SK-N-MC (cell line): ENCODE results near the gene ZNF783.

Experiments
- DNase-seq: peaks from one replicate; pipeline ENCODE4 v3.0.0-alpha.2; 2011; ENCODE audit warnings: low read depth, low spot score
- H3K27ac ChIP-seq: fragments of 200-600 bp; sonication (generic); 2 replicates; pipeline ENCODE4 v1.5.1; 2016; ENCODE audit warnings: mixed run types
- H3K36me3 ChIP-seq: fragments of 200-600 bp; sonication (generic); 2 replicates; pipeline ENCODE4 v1.6.1; 2017; ENCODE audit warnings: antibody characterized with exemption, low read length, mixed read lengths; ENCODE audit not compliant: insufficient read depth
- H3K4me3 ChIP-seq: fragments of 200-600 bp; sonication (generic); 2 replicates; pipeline ENCODE4 v1.5.1; 2016
- H3K9ac ChIP-seq: fragments of 200-600 bp; sonication (generic); 2 replicates; pipeline ENCODE4 v1.8.0; 2017; ENCODE audit warnings: mixed run types, mixed read lengths; ENCODE audit not compliant: insufficient read length
- H3K9me3 ChIP-seq: fragments of 200-600 bp; sonication (generic); 2 replicates; pipeline ENCODE4 v1.6.1; 2017; ENCODE audit warnings: low read depth, mild to moderate bottlenecking, antibody characterized with exemption, low read length, moderate library complexity, mixed read lengths
- EZH2 ChIP-seq: fragments of 200-600 bp; sonication (generic); IDR thresholded peaks from one replicate; pipeline ENCODE4 v1.6.1; 2017; ENCODE audit warnings: antibody characterized with exemption
- FOXP2 ChIP-seq: optimal IDR thresholded peaks from 2 replicates; pipeline ENCODE3; 2011; ENCODE audit warnings: mild to moderate bottlenecking, moderate library complexity; ENCODE audit not compliant: insufficient read depth; ENCODE audit errors: extremely low read length, control extremely low read depth
- POLR2AphosphoS5 ChIP-seq: IDR thresholded peaks from 2 replicates; pipeline ENCODE4 v1.6.1; 2012; ENCODE audit warnings: mild to moderate bottlenecking, low read depth, low read length, borderline replicate concordance

Gene ZNF783

DNA sequence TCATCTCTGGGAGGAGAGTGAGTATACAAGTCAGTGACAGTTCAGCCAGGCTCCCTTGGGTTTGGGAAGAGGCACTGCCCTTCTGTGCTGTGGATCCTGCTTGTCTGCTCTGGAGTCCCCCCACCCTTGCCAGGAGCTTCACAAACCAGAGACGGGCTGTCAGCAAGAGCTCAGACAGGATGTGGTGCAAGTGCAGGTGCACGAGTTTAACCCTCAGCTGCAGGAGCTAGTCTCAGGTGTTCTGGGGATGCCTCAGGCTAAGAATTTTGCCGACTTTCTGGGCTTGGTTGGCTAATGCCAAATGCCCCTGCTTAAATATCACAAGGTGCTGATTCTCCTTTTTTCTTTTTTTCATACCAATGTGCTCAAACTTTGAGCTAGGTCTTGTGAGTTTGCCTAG is 22.3 kb downstream of the ZNF783 start:
- no peaks in the 10 kb centered on the region for H3K9me3 ChIP-seq

DNA sequence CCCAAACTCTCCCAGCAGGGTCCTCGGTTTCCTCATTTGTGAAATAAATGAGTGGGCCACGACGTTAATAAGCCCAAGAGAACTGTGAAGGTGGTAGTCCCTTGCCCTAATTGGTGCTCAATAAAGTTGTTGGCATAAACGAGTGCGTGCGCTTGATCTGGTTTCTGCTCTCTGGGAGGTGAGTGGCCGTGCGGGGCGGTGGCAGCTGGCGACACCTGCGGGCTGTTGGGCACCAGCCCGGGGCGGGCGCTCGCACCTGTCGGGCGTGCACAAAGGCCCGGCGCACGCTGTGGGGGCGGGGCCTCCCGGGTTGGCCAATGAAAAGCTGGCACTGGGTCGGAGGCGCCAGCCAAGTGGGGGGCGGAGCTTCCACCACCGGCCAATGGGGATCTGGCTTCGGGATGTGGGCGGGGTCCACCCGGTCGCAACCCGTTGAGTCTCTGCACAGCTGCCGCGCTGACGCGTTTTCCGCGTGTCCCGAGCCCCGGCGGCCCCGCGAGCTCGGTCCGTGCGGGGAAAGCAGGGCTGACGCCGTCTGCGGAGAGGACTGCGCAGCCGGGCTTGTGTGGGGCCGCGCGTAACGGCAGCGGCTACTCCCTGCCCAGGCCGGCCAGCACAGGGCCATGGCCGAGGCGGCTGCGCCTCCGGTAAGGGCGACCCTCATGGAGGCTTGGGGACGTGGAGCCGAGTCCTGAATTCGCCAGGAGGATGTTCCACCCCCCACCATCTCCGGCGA is 23.0 kb downstream of the ZNF783 start:
- Histone ChIP-seq H3K36me3 (peaks cover 10% of the 10 kb centered on the region; the same call in 1 of the 2 replicates), H3K9ac (no peak overlapping the region), H3K9me3 (no peaks in the 10 kb centered on the region), H3K27ac (no peak overlapping the region), H3K4me3 (peak overlapping the region; percentile 74)
- TF ChIP-seq POLR2AphosphoS5 (peak; percentile 77), EZH2 (no peak), FOXP2 (no peak)
- no peak for DNase-seq

More for the DNA sequence above, 22.3 kb downstream of the ZNF783 start:
- TF ChIP-seq POLR2AphosphoS5: no peak
- TF ChIP-seq EZH2: no peak
- TF ChIP-seq FOXP2: no peak
- no peak overlapping the region for H3K27ac ChIP-seq
- peaks cover 10% of the 10 kb centered on the region; the same call in 1 of the 2 replicates for H3K36me3 ChIP-seq
- H3K4me3 ChIP-seq: peak overlapping the region; percentile 74
- no peak for DNase-seq
- no peak overlapping the region for H3K9ac ChIP-seq

- no peak overlapping the region for H3K9ac ChIP-seq
- no peak for DNase-seq
- no peak overlapping the region for H3K27ac ChIP-seq
- peaks cover 7% of the 10 kb centered on the region; the same call in 1 of the 2 replicates for H3K36me3 ChIP-seq
- TF ChIP-seq EZH2: no peak
- TF ChIP-seq POLR2AphosphoS5: no peak
- TF ChIP-seq FOXP2: no peak
- H3K9me3 ChIP-seq: no peaks in the 10 kb centered on the region
- peak overlapping the region; percentile 74 for H3K4me3 ChIP-seq
Observed at GRCh38 chr7:149285603-149286002, 23.6 kb downstream of the ZNF783 start.

GRCh38 chr7:149286811-149287400 is 24.9 kb downstream of the ZNF783 start:
- H3K9ac ChIP-seq: no peak overlapping the region
- TF ChIP-seq FOXP2 (no peak), EZH2 (no peak), POLR2AphosphoS5 (no peak)

GRCh38 chr7:149287622-149288021 is 25.6 kb downstream of the ZNF783 start:
- H3K27ac ChIP-seq: no peak overlapping the region
- H3K36me3 ChIP-seq: peaks cover 4% of the 10 kb centered on the region; the same call in 1 of the 2 replicates

More at GRCh38 chr7:149286811-149287400, 24.9 kb downstream of the ZNF783 start:
- H3K9me3 ChIP-seq: no peaks in the 10 kb centered on the region
- H3K4me3 ChIP-seq: no peak overlapping the region
- H3K36me3 ChIP-seq: peaks cover 4% of the 10 kb centered on the region; the same call in 1 of the 2 replicates
- H3K27ac ChIP-seq: no peak overlapping the region
- DNase-seq: no peak

DNA sequence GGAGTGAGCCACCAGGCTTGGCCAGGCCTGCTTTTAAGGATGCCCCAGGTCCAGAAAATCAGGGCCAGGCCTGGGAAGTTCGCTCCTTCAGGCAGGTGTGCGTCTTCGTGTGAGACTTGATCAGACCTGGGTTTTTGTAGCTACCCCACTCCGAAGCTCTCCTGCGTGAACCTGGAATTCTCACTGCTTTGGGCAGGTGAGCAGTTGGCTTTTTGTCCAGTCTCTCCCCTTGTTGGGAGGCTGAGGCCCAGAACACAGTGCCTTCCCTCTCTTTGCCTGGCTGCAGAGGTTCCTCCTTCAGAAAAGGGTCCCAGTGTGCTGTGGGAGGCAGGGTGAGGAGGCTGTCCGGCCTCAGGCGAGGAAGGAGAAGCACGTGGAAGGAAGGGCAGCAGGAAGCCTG is 27.3 kb downstream of the ZNF783 start:
- peaks cover 8% of the 10 kb centered on the region; the same call in 1 of the 2 replicates for H3K36me3 ChIP-seq
- H3K9ac ChIP-seq: no peak overlapping the region
- no peaks in the 10 kb centered on the region for H3K9me3 ChIP-seq
- H3K27ac ChIP-seq: no peak overlapping the region
- no peak overlapping the region for H3K4me3 ChIP-seq
- TF ChIP-seq EZH2 (no peak), FOXP2 (no peak), POLR2AphosphoS5 (no peak)
- DNase-seq: no peak

More at GRCh38 chr7:149287622-149288021, 25.6 kb downstream of the ZNF783 start:
- Histone ChIP-seq H3K9ac (no peak overlapping the region), H3K9me3 (no peaks in the 10 kb centered on the region), H3K4me3 (no peak overlapping the region)
- no peak for DNase-seq
- no peak for TF ChIP-seq EZH2
- no peak for TF ChIP-seq FOXP2
- no peak for TF ChIP-seq POLR2AphosphoS5

DNA sequence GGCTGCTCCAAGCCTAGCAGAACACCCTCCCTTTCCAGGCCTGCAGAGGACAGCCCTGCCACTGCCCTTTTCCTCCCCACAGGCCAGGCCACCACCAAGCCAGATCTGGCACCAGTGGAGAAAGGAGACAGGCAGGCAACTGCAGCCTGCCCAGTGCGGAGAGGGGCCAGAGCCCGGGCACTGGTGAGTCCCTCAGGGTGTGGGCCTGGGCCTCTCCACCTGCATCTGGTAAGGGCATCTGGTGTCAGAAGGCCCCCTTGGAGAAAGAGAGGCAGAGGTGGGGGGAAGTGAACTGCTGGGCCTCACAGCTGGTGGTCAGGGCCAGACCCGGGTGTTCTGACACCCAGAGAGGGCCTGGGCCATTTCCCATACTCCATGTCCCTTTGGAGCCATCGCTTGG is 27.9 kb downstream of the ZNF783 start:
- no peak overlapping the region for H3K9ac ChIP-seq
- no peak for DNase-seq
- no peak overlapping the region for H3K27ac ChIP-seq
- peaks cover 8% of the 10 kb centered on the region; the same call in 1 of the 2 replicates for H3K36me3 ChIP-seq
- H3K4me3 ChIP-seq: no peak overlapping the region
- TF ChIP-seq POLR2AphosphoS5 (no peak), FOXP2 (no peak), EZH2 (no peak)
- H3K9me3 ChIP-seq: no peaks in the 10 kb centered on the region

DNA sequence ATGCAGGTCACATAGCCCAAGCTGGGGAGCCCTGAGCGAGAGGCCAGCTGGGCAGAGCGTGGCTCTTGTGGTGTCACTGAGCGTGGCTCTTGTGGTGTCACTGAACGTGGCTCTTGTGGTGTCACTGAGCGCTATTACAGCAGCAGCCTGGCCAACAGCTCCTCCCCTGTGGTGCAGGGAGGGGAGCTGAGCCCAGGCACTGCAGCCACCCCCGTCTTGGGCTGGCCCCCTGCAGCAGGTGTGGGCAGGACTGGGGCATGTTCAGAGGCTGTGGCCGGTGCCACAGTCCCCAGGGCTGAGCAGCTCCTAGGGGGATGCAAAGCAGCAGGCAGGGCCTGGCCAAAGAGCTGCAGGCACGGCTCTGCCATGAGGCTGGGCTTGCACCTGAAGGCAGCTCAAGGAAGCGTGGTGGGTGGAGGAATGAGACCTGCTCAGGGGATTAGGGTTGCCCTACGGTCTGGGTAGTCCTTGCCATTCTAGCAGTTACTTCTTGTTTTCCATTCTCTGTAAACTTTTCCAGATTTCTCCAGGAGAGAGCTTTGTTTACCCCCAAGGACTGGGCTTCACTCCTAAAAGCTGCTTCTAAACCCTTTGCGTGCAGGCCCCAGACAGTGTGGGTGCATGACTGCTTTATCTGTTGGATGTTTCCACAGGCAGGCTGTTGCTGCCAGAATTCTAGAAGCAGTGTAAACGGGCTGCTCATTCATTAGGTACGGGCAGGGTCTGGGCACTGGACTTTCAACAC is 29.2 kb downstream of the ZNF783 start:
- Histone ChIP-seq H3K4me3 (no peak overlapping the region), H3K9ac (no peak overlapping the region), H3K27ac (no peak overlapping the region), H3K36me3 (peaks cover 8% of the 10 kb centered on the region; the same call in 1 of the 2 replicates), H3K9me3 (no peaks in the 10 kb centered on the region)
- DNase-seq: no peak
- TF ChIP-seq EZH2: no peak
- TF ChIP-seq FOXP2: no peak

DNA sequence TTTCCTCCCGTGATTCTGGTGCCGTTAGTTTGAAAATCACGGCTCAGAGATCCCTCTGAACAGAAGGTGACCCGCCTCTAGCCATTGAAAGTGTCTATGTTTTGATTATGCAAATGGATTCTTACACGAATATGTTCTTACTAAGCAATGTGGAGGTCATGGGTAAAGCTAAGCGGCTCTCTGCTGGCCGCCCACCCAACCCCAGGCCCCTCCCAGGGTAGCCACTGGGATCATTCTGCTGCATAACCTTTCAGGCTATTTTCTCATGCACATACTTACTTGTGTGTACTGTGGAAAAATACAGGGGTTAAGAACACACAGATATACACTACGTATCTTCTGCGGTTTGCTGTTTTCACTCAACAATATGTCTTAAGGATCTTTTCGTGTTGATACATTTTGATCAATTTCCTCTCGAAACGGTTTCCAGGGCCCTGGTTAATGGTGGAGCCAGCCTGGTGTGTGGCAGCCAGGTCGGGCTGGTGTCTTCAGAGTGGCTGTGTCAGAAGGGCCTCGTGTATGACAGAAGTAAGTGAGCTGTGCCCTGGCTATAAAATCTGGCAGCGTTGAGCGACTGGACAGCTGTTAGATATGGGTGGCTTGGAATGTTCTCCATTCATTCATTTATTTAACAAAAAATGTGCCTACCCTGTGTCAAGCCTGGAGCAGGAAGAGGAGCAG is 29.9 kb downstream of the ZNF783 start:
- peaks cover 8% of the 10 kb centered on the region; the same call in 1 of the 2 replicates for H3K36me3 ChIP-seq
- TF ChIP-seq EZH2: no peak
- no peak for TF ChIP-seq FOXP2
- TF ChIP-seq POLR2AphosphoS5: no peak
- no peak overlapping the region for H3K4me3 ChIP-seq
- no peaks in the 10 kb centered on the region for H3K9me3 ChIP-seq
- H3K27ac ChIP-seq: no peak overlapping the region
- H3K9ac ChIP-seq: no peak overlapping the region
- DNase-seq: no peak
